Right cardiac atrium (tissue), 5 donors: ENCODE results near the gene TRPM5. TPM values are rescaled to one million over a fixed set of nuclear protein-coding genes. Genes with fewer than 3 reads are reported as not detected.

Source experiments
- ATAC-seq, 2 donors: fragments of 200-7000 bp; cut with Tn5 transposase; one replicate each; pipeline versions ENCODE4 v1.8.0 to v1.9.1; 2020; ENCODE audit warnings: moderate library complexity in 2 of 2, mild to moderate bottlenecking in 1 of 2
- DNase-seq, 3 donors: peaks; one replicate each; pipeline ENCODE4 v3.0.0-alpha.2; 2020
- H3K27ac ChIP-seq: one replicate; pipeline ENCODE4 v1.5.1; 2013; ENCODE audit warnings: mild to moderate bottlenecking, low read length, control low read depth, moderate library complexity
- H3K27me3 ChIP-seq: one replicate; pipeline ENCODE4 v1.6.1; 2013; ENCODE audit not compliant: control insufficient read depth, insufficient read depth
- H3K4me1 ChIP-seq: one replicate; pipeline ENCODE4 v1.6.1; 2013; ENCODE audit warnings: low read length; ENCODE audit not compliant: control insufficient read depth, insufficient read depth
- H3K4me3 ChIP-seq: one replicate; pipeline ENCODE4 v1.5.1; 2013; ENCODE audit warnings: low read length, control low read depth
- H3K9me3 ChIP-seq: one replicate; pipeline ENCODE4 v1.6.1; 2013; ENCODE audit warnings: low read length; ENCODE audit not compliant: control insufficient read depth
- WGBS: extraction: QIAGEN DNeasy Blood & Tissue Kit; methylation state at CpG from one replicate; pipeline ENCODE4 v1.1.7; 2013; 5-methylcytosine and 5-hydroxymethylcytosine counted together
- intact Hi-C, 4 donors: fragments of 100-400 bp; cut with DNase I; formaldehyde crosslinking; loops; one replicate each; pipeline versions ENCODE4 v1.11.0 to v1.14.0; 2022 to 2023
- polyA plus RNA-seq: library from polyadenylated mRNA; stranded (reverse); fragments of 200-250 nt; gene quantifications from one replicate; pipeline ENCODE4 v1.2.3, GENCODE V29; 2013
- total RNA-seq, 4 donors: library from RNA; stranded (reverse); fragmentation: NEBNext Ultra II Directional; extraction: Animal tissue kit (Norgen Biotek cat#: 25700); gene quantifications; one replicate each; pipeline ENCODE4 v1.2.1, GENCODE V29; 2021
- donor health status: healthy with polysubstance abuse.
- donor health status: DM: no; HTN: yes; CAD: no.
- donor health status: DM: no; HTN: no; CAD: no.
- donor health status: DM: no; HTN: yes; CAD: no; lungs with severe emphysema.
- donor health status: DM: yes; HTN: yes; CAD: no.

TRPM5 gene
- total and polyA plus RNA-seq, 5 donors = 0.02 TPM; not detected in 4

- no peaks in the 10 kb centered on the region for H3K27me3 ChIP-seq
- no peaks in the 10 kb centered on the region for H3K4me1 ChIP-seq
- H3K9me3 ChIP-seq = no peaks in the 10 kb centered on the region
- DNase-seq = peak in 1 of 3 donors; percentile 42
- 48% methylated on average over 11 of the region's 11 CpGs for WGBS
- intact Hi-C loops = no loop called here
- no peak overlapping the region for H3K4me3 ChIP-seq
- no peak for ATAC-seq
- no peak overlapping the region for H3K27ac ChIP-seq
Observed at GRCh38 chr11:2443406-2443805, 908 bp downstream of the TRPM5 start.

- no peak overlapping the region for H3K27ac ChIP-seq
- H3K9me3 ChIP-seq = no peaks in the 10 kb centered on the region
- ATAC-seq (no peak), DNase-seq (no peak)
- H3K4me1 ChIP-seq = no peaks in the 10 kb centered on the region
- no peak overlapping the region for H3K4me3 ChIP-seq
- intact Hi-C loops = no loop called here
- H3K27me3 ChIP-seq = no peaks in the 10 kb centered on the region
- 96% methylated on average over 2 of the region's 2 CpGs for WGBS
Observed at GRCh38 chr11:2442589-2442988, 1.7 kb downstream of the TRPM5 start.

GRCh38 chr11:2441171-2441570, 3.1 kb downstream of the TRPM5 start:
- Histone ChIP-seq H3K9me3 (no peaks in the 10 kb centered on the region), H3K27me3 (no peaks in the 10 kb centered on the region), H3K27ac (no peak overlapping the region), H3K4me3 (no peak overlapping the region), H3K4me1 (no peaks in the 10 kb centered on the region)
- 76% methylated on average over 4 of the region's 4 CpGs for WGBS
- no peak for DNase-seq
- ATAC-seq = no peak
- intact Hi-C loops = no loop called here

- Histone ChIP-seq H3K9me3 (no peaks in the 10 kb centered on the region), H3K4me1 (no peaks in the 10 kb centered on the region), H3K27me3 (no peaks in the 10 kb centered on the region), H3K27ac (no peak overlapping the region), H3K4me3 (no peak overlapping the region)
- DNase-seq (peak in 2 of 3 donors; percentile 39 to 41), ATAC-seq (no peak)
- intact Hi-C loops = no loop called here
- 80% methylated on average over 8 of the region's 8 CpGs for WGBS
Observed at GRCh38 chr11:2440646-2441045, 3.7 kb downstream of the TRPM5 start.

- intact Hi-C loops = no loop called here
- ATAC-seq (no peak), DNase-seq (no peak)
- Histone ChIP-seq H3K4me1 (no peaks in the 10 kb centered on the region), H3K4me3 (no peak overlapping the region), H3K27ac (no peak overlapping the region), H3K9me3 (no peaks in the 10 kb centered on the region), H3K27me3 (no peaks in the 10 kb centered on the region)
- 93% methylated on average over 3 of the region's 3 CpGs for WGBS
Observed at GRCh38 chr11:2439820-2440219, 4.5 kb downstream of the TRPM5 start.

- intact Hi-C loops = no loop called here
- no peak overlapping the region for H3K4me3 ChIP-seq
- H3K9me3 ChIP-seq = no peaks in the 10 kb centered on the region
- H3K4me1 ChIP-seq = no peaks in the 10 kb centered on the region
- no peak overlapping the region for H3K27ac ChIP-seq
- no peaks in the 10 kb centered on the region for H3K27me3 ChIP-seq
- DNase-seq (no peak), ATAC-seq (no peak)
- WGBS = 90% methylated on average over 4 of the region's 4 CpGs
Observed at GRCh38 chr11:2437516-2437915, 6.8 kb downstream of the TRPM5 start.

GRCh38 chr11:2436521-2437031, 7.7 kb downstream of the TRPM5 start:
- no peaks in the 10 kb centered on the region for H3K27me3 ChIP-seq
- no peak overlapping the region for H3K4me3 ChIP-seq
- 84% methylated on average over 13 of the region's 13 CpGs for WGBS
- ATAC-seq (no peak), DNase-seq (peak in 2 of 3 donors; percentile 27 to 40)
- no peaks in the 10 kb centered on the region for H3K9me3 ChIP-seq
- no peak overlapping the region for H3K27ac ChIP-seq
- intact Hi-C loops = no loop called here
- no peaks in the 10 kb centered on the region for H3K4me1 ChIP-seq

GRCh38 chr11:2436013-2436520, 8.2 kb downstream of the TRPM5 start:
- Histone ChIP-seq H3K4me3 (no peak overlapping the region), H3K4me1 (no peaks in the 10 kb centered on the region), H3K27me3 (no peaks in the 10 kb centered on the region), H3K9me3 (no peaks in the 10 kb centered on the region), H3K27ac (no peak overlapping the region)
- WGBS = 76% methylated on average over 10 of the region's 10 CpGs
- intact Hi-C loops = no loop called here
- DNase-seq (no peak), ATAC-seq (no peak)

GRCh38 chr11:2435288-2436012, 8.9 kb downstream of the TRPM5 start:
- ATAC-seq (no peak), DNase-seq (peak in 1 of 3 donors; percentile 41)
- H3K27ac ChIP-seq = no peak overlapping the region
- intact Hi-C loops = no loop called here
- no peaks in the 10 kb centered on the region for H3K27me3 ChIP-seq
- 89% methylated on average over 12 of the region's 12 CpGs for WGBS
- H3K4me1 ChIP-seq = no peaks in the 10 kb centered on the region
- H3K4me3 ChIP-seq = no peak overlapping the region
- no peaks in the 10 kb centered on the region for H3K9me3 ChIP-seq

GRCh38 chr11:2434506-2435255, 9.6 kb downstream of the TRPM5 start:
- H3K4me1 ChIP-seq = no peaks in the 10 kb centered on the region
- H3K27me3 ChIP-seq = no peaks in the 10 kb centered on the region
- H3K4me3 ChIP-seq = no peak overlapping the region
- DNase-seq (no peak), ATAC-seq (no peak)
- no peaks in the 10 kb centered on the region for H3K9me3 ChIP-seq
- no peak overlapping the region for H3K27ac ChIP-seq
- 83% methylated on average over 11 of the region's 11 CpGs for WGBS
- intact Hi-C loops = loop anchor here in 1 of 4 donors (5.0 kb wide), 1 partner anchor 458 kb away; no protein-coding TSS in a partner anchor

GRCh38 chr11:2434008-2434407, 10.3 kb downstream of the TRPM5 start:
- Histone ChIP-seq H3K4me3 (no peak overlapping the region), H3K27ac (no peak overlapping the region), H3K9me3 (no peaks in the 10 kb centered on the region), H3K27me3 (no peaks in the 10 kb centered on the region), H3K4me1 (no peaks in the 10 kb centered on the region)
- ATAC-seq = no peak
- 93% methylated on average over 8 of the region's 8 CpGs for WGBS
- DNase-seq = no peak
- intact Hi-C loops = loop anchor here in 1 of 4 donors (5.0 kb wide), 1 partner anchor 458 kb away; no protein-coding TSS in a partner anchor
